Cardiac fibroblast (primary cell): Measurements from ENCODE around the gene LRRC26.
A peak's percentile ranks its signal among the peaks of the same experiment; 100 is the strongest.

Source experiments
- DNase-seq, 2 donors: peaks; one replicate each; pipeline versions ENCODE4 v3.0.0 to v3.0.0-alpha.2; 2010; ENCODE audit warnings: low read depth in 2 of 2
- H3K4me3 ChIP-seq, 2 donors: replicated peaks in 1 of 2; 1 replicate in 1 of 2; 2 replicates in 1 of 2; pipeline ENCODE4 v1.5.1; 2011; ENCODE audit warnings: low read depth in 2 of 2, low read length in 2 of 2, mild to moderate bottlenecking in 2 of 2, moderate library complexity in 1 of 2
- CTCF ChIP-seq: IDR thresholded peaks from one replicate; pipeline ENCODE4 v1.5.1; 2011; ENCODE audit warnings: low read depth, mild to moderate bottlenecking, low read length, inconsistent platforms

Gene LRRC26

GRCh38 chr9:137181680-137182079 is 11.8 kb upstream of the LRRC26 start:
- no peak for TF ChIP-seq CTCF
- DNase-seq, result no peak
- no peak overlapping the region for H3K4me3 ChIP-seq

- no peak overlapping the region for H3K4me3 ChIP-seq
- TF ChIP-seq CTCF, result no peak
- no peak for DNase-seq
These were observed 10.6 kb upstream of the LRRC26 start for GRCh38 chr9:137180491-137180890.

GRCh38 chr9:137179761-137180160 is 9.9 kb upstream of the LRRC26 start:
- no peak for DNase-seq
- no peak overlapping the region for H3K4me3 ChIP-seq
- TF ChIP-seq CTCF, result no peak

- no peak for DNase-seq
- H3K4me3 ChIP-seq, result no peak overlapping the region
- no peak for TF ChIP-seq CTCF
These were observed 9.2 kb upstream of the LRRC26 start for GRCh38 chr9:137178939-137179630.

- no peak overlapping the region for H3K4me3 ChIP-seq
- no peak for TF ChIP-seq CTCF
- peak in 1 of 2 donors; percentile 12 for DNase-seq
These were observed 8.5 kb upstream of the LRRC26 start for GRCh38 chr9:137178201-137178938.

GRCh38 chr9:137176302-137177182 is 6.7 kb upstream of the LRRC26 start:
- TF ChIP-seq CTCF, result peak; percentile 78
- peak; percentile 46 to 50 for DNase-seq
- no peak overlapping the region for H3K4me3 ChIP-seq
